GM10847 (cell line): ENCODE results near the gene SETBP1.

Experiments
- POLR2A ChIP-seq: IDR thresholded peaks from 2 replicates; pipeline ENCODE4 v1.6.1; 2011; ENCODE audit not compliant: insufficient read length; ENCODE audit errors: extremely low read depth

The SETBP1 gene

GRCh38 chr18:44680273-44681075 lies at the start of gene SETBP1:
Gene SETBP1, plus strand, starts transcription at chr18:44680888. Its CDS starts 20,459 bp downstream, at chr18:44701347.
- peak; percentile 12 for TF ChIP-seq POLR2A

- TF ChIP-seq POLR2A = no peak
These were observed 48.1 kb upstream of the SETBP1 start for GRCh38 chr18:44632469-44633145.

- no peak for TF ChIP-seq POLR2A
These were observed 45.1 kb upstream of the SETBP1 start for GRCh38 chr18:44635546-44635945.

- no peak for TF ChIP-seq POLR2A
These were observed 44.4 kb upstream of the SETBP1 start for GRCh38 chr18:44636241-44636640.

- no peak for TF ChIP-seq POLR2A
These were observed 43.3 kb upstream of the SETBP1 start for GRCh38 chr18:44637210-44638033.

- no peak for TF ChIP-seq POLR2A
These were observed 42.6 kb upstream of the SETBP1 start for GRCh38 chr18:44638034-44638540.

- TF ChIP-seq POLR2A = no peak
These were observed 41.9 kb upstream of the SETBP1 start for GRCh38 chr18:44638811-44639210.

- no peak for TF ChIP-seq POLR2A
These were observed 37.7 kb upstream of the SETBP1 start for GRCh38 chr18:44643004-44643403.

- TF ChIP-seq POLR2A = no peak
These were observed 29.2 kb upstream of the SETBP1 start for GRCh38 chr18:44651478-44651877.

GRCh38 chr18:44651918-44652572 lies 28.6 kb upstream of the SETBP1 start:
- no peak for TF ChIP-seq POLR2A

- TF ChIP-seq POLR2A = no peak
These were observed 28.0 kb upstream of the SETBP1 start for GRCh38 chr18:44652722-44653121.

- no peak for TF ChIP-seq POLR2A
These were observed 26.1 kb upstream of the SETBP1 start for GRCh38 chr18:44654573-44654972.

- TF ChIP-seq POLR2A = no peak
These were observed 25.3 kb upstream of the SETBP1 start for GRCh38 chr18:44655435-44655834.

GRCh38 chr18:44659771-44660170 lies 20.9 kb upstream of the SETBP1 start:
- no peak for TF ChIP-seq POLR2A

GRCh38 chr18:44668270-44668975 lies 12.3 kb upstream of the SETBP1 start:
- no peak for TF ChIP-seq POLR2A

- no peak for TF ChIP-seq POLR2A
These were observed 8.8 kb upstream of the SETBP1 start for GRCh38 chr18:44671914-44672313.
